NCI-H1048 (cell line): ENCODE data around the gene CLDN9.

Source experiments
- DNase-seq: peaks from one replicate; lab custom pipeline; 2025; lab: John Stamatoyannopoulos, UW

The CLDN9 gene, protein sequence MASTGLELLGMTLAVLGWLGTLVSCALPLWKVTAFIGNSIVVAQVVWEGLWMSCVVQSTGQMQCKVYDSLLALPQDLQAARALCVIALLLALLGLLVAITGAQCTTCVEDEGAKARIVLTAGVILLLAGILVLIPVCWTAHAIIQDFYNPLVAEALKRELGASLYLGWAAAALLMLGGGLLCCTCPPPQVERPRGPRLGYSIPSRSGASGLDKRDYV

GRCh38 chr16:3012828-3013420, at the start of gene CLDN9:
TSS of gene CLDN9 (plus strand) at chr16:3012923. CDS start at chr16:3013363, 440 bp downstream.
- DNase-seq, result no peak

GRCh38 chr16:2963074-2963722, 49.5 kb upstream of the CLDN9 start:
- no peak for DNase-seq

DNA sequence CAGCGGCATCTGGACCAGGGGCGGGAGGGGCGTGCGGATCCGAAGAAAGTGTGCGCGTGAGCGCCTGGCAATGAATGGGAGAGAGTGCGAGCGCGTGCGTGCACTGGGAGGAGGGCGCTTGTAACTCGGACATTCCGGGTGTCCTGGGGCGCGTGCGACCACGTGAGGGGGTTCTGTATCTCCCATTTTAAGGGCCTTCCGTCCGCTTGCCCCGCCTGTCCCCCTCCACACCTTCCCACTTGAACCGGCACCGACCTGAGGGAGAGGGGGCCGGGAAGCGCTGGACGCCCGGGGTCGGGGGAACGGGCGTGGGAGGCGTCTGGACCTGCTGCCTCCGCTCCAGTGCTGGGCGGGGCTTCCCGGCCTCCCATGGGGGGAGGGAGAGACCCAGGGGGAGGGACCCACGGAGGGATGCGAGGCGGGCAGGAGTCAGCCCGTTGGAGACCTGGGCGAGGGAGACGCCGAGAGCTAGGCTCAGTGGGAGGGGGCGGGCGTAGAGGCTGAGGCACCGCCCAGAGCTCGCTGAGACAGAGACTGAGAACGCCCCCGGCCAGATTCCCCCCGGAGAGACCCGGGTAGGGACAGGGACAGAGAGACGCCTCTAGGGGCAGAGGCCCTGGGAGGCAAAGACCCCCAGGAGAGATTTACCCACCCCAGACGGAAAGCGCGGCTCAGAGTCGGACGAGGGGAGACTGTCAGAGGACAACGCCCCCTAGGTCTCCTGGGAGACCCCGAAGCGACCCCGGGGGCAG, 48.8 kb upstream of the CLDN9 start, which contains the start of gene KREMEN2:
Gene KREMEN2 (plus strand): TSS at position 553 of the 752 bp plus-strand sequence. CDS start 246 bp downstream, outside the sequence.
- no peak for DNase-seq

- DNase-seq, result no peak
These were observed 48.0 kb upstream of the CLDN9 start for GRCh38 chr16:2964475-2965336.

DNA sequence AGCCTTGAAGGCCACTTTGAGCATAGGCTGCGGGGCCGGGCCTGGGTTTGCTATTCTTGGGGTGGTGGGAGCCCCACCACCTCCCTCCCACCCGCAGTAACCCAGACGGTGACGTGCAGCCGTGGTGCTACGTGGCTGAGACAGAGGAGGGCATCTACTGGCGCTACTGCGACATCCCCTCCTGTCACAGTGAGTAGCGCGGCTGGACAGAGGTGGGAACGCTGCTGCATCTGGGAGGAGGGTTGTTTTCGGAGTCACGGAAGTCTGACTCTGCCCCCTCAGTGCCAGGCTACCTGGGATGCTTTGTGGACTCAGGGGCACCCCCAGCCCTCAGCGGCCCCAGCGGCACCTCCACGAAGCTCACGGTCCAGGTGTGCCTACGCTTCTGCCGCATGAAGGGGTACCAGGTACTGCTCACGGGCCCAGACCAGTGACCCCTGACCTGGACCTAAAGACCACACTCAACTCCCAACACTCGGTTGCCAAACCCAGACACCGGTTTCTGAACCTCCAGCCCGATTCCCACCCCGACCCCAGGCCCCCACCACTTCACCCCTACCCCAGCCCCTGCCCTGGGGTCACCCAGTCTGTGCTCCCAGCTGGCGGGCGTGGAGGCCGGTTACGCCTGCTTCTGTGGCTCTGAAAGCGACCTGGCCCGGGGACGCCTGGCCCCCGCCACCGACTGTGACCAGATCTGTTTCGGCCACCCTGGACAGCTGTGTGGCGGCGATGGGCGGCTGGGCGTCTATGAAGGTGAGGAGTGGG, 46.5 kb upstream of the CLDN9 start:
- DNase-seq, result no peak

- DNase-seq, result no peak
These were observed 45.9 kb upstream of the CLDN9 start for GRCh38 chr16:2966808-2967191.

DNA sequence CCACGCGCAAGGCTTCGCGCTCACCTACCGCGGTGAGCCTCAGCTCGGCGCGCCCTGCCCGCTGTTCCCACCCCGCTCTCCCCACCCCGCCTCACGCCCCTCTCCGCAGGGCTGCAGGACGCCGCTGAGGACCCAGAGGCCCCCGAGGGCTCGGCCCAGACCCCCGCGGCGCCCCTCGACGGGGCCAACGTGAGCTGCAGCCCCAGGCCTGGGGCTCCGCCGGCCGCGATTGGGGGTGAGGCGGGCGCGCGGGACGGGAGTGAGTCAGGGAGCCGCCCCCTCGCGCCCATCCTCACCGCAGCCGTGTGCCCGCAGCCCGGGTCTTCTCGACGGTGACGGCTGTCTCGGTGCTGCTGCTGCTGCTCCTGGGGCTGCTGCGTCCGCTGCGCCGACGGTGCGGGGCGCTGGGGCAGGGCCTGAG, 45.5 kb upstream of the CLDN9 start:
- no peak for DNase-seq

DNA sequence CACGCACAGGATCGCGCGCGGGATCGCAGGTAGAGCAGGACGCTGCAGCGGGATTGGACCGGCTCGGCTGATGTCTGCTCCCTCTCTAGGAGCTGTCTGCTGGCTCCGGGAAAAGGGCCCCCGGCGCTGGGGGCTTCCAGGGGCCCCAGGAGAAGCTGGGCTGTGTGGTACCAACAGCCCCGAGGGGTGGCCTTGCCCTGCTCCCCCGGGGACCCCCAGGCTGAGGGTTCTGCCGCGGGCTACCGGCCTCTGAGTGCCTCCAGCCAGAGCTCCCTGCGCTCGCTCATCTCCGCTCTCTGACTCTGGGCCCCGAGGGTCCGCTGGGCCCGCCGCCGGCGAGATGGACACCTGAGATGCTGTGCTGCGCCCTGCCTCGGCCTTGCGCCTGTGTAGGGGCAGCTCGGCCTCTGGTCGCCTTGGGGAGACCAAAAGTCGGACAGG, 45.0 kb upstream of the CLDN9 start:
- DNase-seq, result no peak

DNA sequence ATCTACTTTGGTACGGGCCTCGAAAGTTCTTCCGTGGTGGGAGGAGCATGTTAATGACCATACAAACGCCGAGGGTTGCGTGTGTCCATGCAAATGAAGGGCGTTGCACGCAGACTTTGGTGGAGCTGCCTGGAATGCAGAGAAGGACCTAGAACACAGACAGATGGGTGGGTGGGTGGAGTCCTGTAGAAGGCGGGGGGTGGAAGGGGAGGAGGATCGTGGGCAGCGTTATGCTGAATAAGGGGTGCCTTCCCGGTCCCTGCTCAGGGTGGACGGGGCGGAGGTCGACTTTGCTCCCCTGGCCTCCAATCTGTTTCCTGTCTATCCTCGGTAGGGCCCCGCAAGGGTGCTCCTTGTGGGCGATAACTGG, 44.4 kb upstream of the CLDN9 start:
- DNase-seq, result peak; percentile 40

- peak; percentile 36 for DNase-seq
These were observed 43.8 kb upstream of the CLDN9 start, which contains the start of gene PAQR4 for GRCh38 chr16:2968738-2969544. TSS of gene PAQR4 (plus strand) at chr16:2969348. CDS start at chr16:2969675, 327 bp downstream.

DNA sequence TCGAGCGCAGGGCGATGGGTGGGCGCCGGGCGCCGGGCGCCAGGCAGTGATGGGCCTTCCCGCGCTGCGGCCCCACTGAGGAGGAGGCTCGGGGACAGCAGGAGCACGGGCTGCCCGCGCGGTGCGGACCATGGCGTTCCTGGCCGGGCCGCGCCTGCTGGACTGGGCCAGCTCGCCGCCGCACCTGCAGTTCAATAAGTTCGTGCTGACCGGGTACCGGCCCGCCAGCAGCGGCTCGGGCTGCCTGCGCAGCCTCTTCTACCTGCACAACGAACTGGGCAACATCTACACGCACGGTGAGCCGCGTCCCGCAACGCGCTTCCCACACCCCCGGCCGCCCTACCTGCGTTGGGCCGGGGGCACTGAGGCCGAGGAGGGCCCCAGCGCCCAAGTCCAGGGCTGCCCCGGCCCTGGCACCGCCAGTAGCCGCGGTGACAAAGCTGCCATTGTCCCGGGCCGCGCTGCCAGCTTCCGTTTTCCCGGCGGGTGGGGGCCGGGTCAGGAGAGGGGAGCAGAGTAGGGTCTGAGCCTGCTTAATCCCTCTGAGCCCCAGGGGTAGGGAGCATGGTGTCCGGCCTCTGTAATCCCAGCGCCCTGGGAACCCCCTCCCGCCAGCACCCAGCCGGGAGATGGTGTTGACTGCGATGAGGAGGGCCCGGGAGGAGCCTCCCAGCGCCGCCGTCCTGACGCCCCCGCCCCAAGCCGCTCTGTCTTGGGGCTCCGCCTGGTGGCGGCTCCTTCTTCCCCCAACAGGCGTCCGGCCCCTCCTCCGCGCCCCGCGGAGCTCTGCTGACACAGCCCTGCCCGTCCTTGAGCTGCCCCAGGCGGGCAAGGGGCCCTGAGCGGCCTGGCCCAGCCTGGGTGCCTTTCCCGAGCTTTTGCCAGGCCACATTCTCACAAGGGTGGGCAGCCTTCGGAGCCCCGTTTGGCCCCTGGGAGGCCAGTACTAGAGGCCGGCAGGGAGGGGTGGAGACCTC, 42.9 kb upstream of the CLDN9 start:
- DNase-seq, result peak; percentile 23

DNA sequence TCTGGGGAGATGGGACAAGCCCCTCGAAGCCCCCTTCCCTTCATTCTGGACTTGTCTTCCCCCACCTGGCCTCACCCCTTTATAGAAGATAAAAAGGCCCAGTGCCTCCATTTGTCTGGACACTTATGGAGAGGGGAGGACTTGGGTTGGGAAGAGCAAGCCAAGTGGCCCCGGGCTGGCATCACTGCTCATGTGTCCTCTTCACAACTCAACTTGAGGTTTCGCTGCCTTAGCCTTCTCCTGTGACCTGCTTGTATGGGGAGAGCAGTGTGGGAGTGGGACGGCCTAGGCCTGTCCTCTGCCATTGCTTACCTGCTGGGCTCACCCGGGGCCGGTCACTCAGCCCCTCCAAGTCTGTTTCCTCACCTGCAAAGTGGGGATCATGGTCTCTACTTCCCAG, 42.2 kb upstream of the CLDN9 start:
- no peak for DNase-seq

DNA sequence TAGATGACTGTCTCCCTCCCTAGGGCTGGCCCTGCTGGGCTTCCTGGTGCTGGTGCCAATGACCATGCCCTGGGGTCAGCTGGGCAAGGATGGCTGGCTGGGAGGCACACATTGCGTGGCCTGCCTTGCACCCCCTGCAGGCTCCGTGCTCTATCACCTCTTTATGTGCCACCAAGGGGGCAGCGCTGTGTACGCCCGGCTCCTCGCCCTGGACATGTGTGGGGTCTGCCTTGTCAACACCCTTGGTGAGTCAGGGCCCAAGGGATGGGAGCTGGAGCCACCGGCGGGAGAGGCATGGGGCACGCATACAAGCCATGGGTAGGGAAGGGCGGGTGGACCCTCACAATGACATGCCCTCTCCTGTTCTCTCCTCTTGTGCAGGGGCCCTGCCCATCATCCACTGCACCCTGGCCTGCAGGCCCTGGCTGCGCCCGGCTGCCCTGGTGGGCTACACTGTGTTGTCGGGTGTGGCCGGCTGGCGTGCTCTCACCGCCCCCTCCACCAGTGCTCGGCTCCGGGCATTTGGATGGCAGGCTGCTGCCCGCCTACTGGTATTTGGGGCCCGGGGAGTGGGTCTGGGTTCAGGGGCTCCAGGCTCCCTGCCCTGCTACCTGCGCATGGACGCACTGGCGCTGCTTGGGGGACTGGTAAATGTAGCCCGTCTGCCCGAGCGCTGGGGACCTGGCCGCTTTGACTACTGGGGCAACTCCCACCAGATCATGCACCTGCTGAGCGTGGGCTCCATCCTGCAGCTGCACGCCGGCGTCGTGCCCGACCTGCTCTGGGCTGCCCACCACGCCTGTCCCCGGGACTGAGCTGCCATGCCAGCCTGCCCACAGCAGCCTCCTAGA, 41.4 kb upstream of the CLDN9 start:
- DNase-seq, result no peak

GRCh38 chr16:2971985-2972784, 40.5 kb upstream of the CLDN9 start:
- no peak for DNase-seq

DNA sequence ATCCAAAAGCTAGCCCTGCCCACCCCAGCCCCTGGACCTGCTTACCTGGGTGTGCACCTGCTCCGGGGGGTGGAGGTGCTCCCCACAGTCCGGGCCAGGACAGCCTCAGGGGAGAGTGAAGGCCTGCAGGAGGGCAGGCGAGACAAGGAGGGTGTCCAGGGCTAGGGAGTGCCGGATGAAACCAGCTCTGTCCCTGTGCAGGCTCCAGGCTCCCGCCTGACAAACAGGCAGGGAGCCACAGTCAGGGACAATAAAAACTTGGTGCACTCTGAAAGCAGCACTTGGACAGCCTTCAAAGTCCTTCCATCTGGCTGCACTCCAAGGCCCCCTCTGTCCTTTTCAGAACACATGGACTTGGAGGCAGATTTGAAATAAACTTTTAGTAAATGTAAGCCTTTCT, 39.6 kb upstream of the CLDN9 start:
- no peak for DNase-seq

- no peak for DNase-seq
These were observed 39.0 kb upstream of the CLDN9 start for GRCh38 chr16:2973605-2974318.
